GM18870 (cell line): Measurements from ENCODE around the gene SSX2.
"Not testable (repeated sequence)": the region's sequence is repeated elsewhere in the genome, so short reads cannot be mapped to it uniquely, and the experiment has no call there.

Source experiments
- ATAC-seq: cut with Tn5 transposase; IDR thresholded peaks from one replicate; pipeline ENCODE4 v1.9.1; 2021; ENCODE audit warnings: moderate library complexity; ENCODE audit not compliant: unreplicated experiment

SSX2 gene, protein sequence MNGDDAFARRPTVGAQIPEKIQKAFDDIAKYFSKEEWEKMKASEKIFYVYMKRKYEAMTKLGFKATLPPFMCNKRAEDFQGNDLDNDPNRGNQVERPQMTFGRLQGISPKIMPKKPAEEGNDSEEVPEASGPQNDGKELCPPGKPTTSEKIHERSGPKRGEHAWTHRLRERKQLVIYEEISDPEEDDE

DNA sequence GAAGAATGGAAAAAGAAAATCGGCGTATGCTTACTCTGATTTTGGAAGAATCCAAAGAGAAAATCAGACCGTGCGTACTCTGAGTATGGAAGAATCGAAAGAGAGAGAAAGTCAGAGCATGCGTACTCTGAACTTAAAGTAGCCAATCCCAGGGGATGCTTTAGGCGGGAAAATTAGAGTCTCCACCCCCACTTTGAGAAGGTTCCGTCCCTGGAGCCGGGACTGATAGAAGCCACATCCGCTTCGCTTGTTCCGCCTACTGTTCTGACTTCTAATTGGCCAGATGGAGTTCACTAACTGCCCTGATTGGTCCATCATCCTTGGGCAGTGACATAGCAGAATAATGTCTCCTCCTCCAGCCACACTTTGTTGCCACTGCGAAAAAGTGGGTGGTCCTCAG, at the start of gene SSX2:
Gene SSX2 (minus strand): TSS at position 101 of the 400 bp plus-strand sequence. CDS start 1,429 bp downstream, outside the sequence.
- ATAC-seq, result not testable (repeated sequence)

DNA sequence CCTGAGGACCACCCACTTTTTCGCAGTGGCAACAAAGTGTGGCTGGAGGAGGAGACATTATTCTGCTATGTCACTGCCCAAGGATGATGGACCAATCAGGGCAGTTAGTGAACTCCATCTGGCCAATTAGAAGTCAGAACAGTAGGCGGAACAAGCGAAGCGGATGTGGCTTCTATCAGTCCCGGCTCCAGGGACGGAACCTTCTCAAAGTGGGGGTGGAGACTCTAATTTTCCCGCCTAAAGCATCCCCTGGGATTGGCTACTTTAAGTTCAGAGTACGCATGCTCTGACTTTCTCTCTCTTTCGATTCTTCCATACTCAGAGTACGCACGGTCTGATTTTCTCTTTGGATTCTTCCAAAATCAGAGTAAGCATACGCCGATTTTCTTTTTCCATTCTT, 44.0 kb upstream of the SSX2 start, which contains the start of gene SSX2B:
Gene SSX2B (plus strand): TSS at position 301 of the 400 bp plus-strand sequence. CDS start 1,429 bp downstream, outside the sequence.
- not testable (repeated sequence) for ATAC-seq

DNA sequence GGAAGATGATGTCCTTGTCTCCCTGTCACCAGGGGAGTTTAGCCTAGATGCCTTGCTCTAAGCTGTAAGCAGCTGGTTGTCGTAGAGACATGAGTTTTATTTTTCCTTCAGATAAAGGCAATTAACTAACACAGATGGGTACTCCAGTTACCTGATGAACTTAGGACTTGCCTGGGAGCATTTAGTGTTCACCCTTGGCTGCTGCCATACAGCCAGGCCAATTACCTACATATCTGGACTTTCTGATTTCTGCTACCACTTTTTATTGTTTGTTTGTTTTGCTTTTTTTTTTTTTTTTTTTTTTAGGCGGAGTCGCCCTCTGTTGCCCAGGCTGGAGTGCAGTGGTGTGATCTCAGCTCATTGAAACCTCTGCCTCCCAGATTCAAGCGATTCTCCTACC, 14.9 kb downstream of the SSX2 start:
- not testable (repeated sequence) for ATAC-seq

DNA sequence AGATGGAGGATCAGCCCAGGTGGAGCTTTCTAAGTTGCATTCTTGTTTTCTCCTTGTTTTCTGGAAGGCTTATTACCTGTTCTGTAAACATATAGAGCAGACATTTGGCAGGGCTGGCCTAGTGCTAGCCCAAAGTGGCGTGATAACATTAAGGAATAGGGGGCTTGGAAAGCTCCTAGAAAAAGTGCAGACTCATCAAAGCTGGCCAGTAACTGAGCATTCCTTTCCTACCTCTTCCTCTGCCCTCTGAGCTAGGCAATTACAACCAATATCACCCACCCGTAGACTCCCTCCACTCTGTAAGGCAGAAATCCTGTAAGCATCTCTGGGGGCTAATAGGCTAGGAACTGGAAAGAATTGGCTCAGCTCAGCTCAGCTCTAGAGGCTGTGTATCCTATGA, 44.8 kb downstream of the SSX2 start:
- ATAC-seq, result not testable (repeated sequence)

DNA sequence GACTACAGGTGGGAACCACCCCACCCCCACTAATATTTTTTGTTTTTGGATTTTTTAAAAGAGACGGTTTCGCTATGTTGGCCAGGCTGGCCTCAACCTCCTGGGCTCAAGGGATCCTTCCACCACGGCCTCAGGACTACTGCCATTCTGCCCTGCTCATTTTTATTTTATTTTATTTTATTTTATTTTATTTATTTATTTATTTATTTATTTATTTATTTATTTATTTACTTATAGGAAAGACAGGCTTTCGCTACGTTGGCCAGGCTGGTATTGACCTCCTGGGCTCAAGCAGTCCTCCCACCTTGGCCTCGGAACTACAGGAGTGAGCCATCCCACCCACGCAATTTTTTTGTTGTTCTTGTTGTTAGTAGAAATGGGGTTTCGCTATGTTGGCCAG, 51.5 kb downstream of the SSX2 start:
- ATAC-seq, result not testable (repeated sequence)

DNA sequence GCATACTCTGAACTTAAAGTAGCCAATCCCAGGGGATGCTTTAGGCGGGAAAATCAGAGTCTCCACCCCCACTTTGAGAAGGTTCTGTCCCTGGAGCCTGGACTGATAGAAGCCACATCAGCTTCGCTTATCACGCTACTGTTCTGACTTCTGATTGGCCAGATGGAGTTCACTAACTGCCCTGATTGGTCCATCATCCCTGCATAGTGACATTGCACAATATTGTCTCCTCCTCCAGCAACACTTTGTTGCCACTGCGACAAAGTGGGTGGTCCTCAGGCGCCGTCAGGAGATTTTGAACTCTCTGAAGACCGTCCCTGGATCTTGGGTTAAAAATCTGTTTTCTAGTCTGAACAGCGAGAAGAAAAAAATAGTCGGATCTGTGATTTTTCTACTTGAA, 52.2 kb downstream of the SSX2 start, which contains the start of gene SSX7:
Gene SSX7 (minus strand): TSS at position 101 of the 400 bp plus-strand sequence. CDS start 1,428 bp downstream, outside the sequence.
- not testable (repeated sequence) for ATAC-seq

DNA sequence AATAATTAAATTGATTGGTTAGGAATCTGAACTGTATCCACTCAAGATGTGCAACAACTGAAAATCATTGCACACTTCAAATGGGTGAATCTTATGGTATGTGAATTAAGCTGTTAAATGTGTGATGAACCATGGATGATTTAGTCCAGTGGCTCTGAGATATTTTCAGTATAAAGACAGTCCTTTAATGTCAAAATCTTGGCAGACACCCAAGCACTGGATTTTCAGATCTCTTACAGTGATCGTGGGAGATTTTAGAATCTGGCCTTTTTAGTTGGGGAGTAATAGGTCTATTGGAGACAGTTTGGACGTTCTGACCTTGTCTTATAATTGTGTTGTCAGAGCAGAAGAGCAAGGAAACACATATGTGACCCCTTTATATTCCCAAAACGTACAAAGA, 56.3 kb downstream of the SSX2 start:
- ATAC-seq, result not testable (repeated sequence)

DNA sequence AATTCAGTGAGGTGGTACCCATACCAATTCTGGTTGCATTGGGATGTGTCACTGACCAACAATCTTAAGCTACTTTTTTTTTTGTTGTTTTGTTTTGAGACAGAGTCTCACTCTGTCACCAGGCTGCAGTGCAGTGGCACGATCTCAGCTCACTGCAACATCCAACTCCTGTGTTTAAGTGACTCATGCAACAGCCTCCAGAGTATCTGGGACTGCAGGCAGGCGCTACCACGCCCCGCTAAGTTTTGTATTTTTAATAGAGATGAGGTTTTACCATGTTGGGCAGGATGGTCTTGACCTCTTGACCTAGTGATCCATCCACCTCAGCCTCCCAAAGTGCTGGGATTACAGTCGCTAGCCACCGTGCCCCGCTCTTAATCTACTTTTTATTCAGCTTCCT, 58.0 kb downstream of the SSX2 start:
- not testable (repeated sequence) for ATAC-seq
